ENCODE results near the gene ACOX3. TPM values are rescaled to one million over a fixed set of nuclear protein-coding genes. Genes with fewer than 3 reads are reported as not detected.

The ACOX3 gene
- total RNA-seq, 4 donors from 2014 or later = 18.7 to 104 (median 31.3) TPM

DNA sequence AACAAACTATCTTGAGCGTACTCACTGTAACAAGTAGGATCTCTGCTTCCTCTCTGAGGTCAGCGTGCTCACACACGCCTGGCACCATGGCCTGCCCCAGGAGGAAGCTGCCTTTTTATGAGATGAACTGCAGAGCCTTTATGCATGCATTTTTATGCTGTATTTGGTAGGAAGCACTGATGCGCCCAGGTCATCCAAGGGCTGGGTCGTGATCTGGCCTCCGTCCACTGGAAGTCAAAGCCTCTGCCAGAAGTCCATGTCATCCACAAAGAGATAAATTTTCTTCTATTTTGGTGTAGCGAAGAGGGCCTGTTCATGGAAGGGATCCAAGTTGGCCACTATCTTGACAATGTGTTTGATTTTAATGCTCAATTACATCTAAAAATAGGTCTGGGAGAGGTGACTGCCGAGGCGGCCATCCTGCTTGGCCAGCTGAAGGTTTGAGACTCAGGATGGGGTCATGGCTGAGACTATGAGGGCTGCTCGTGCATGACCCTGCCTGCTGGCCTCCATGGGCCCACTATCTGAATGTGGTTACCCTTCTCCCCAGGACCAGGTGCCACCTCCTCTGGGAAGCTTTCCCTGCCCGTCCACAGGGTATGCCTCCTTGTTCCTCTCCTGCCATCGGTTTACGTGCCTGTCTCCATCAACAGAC, 120.7 kb downstream of the ACOX3 start:
- DNase-seq = peak; percentile 25
- TF ChIP-seq EP300 (IDR thresholded peaks at IDR 0.05; ENCODE audit: low read depth) = peak; percentile 54
- no peak for TF ChIP-seq POLR2A (IDR thresholded peaks at IDR 0.05)
- TF ChIP-seq POLR2AphosphoS5 (IDR thresholded peaks at IDR 0.05) = peak; percentile 50 to 84 (median 76)
- WGBS, 2 donors (ENCODE audit: low coverage in 1 of 2) = 64 to 69% methylated on average over 4 to 13 of the region's 13 CpGs
- H3K27ac ChIP-seq = peak overlapping the region; percentile 43 to 72 (median 68)
- no peaks in the 10 kb centered on the region for H3K9me3 ChIP-seq
- H3K36me3 ChIP-seq = no peaks in the 10 kb centered on the region
- peaks cover 4 to 18% (median 16%) of the 10 kb centered on the region in 4 donors for H3K4me1 ChIP-seq
- intact Hi-C loops (cut with DNase I; ENCODE audit: low total_unique reads) (no loop called here), in situ Hi-C loops (cut with MboI; ENCODE audit: low pct_ligation_motif_present in 1 of 4, low pct_unique_long_range_greater_than_20kb in 1 of 4, low sequenced_read_pairs in 3 of 4) (no loop called here)
- no peaks in the 10 kb centered on the region for H3K27me3 ChIP-seq
- no peak overlapping the region for H3K4me3 ChIP-seq

DNA sequence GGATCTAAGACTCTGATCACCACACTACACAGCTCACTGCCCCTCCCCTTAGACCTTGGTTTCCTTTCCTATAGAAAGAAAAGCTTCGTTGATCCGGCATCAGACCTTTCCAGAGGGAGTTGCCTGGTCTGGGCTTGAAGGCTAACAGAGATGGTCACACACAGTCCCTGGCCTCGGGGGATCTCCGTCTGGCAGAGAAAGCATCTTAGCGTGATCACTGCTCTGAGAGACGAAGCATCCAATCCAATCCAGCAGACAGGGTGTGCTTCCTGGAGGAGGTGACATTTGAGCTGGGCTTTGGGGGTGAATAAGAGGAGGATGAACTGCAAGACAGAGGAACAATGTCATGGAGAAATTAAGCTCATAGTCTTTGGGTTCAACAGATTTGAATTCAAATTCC, 121.5 kb downstream of the ACOX3 start:
- Histone ChIP-seq H3K27ac (peak overlapping the region in 3 of 4 donors; percentile 60 to 72 (median 71)), H3K4me1 (peaks cover 4 to 18% (median 16%) of the 10 kb centered on the region in 4 donors), H3K4me3 (no peak overlapping the region), H3K9me3 (no peaks in the 10 kb centered on the region), H3K36me3 (no peaks in the 10 kb centered on the region), H3K27me3 (no peaks in the 10 kb centered on the region)
- TF ChIP-seq, protein P1, sequence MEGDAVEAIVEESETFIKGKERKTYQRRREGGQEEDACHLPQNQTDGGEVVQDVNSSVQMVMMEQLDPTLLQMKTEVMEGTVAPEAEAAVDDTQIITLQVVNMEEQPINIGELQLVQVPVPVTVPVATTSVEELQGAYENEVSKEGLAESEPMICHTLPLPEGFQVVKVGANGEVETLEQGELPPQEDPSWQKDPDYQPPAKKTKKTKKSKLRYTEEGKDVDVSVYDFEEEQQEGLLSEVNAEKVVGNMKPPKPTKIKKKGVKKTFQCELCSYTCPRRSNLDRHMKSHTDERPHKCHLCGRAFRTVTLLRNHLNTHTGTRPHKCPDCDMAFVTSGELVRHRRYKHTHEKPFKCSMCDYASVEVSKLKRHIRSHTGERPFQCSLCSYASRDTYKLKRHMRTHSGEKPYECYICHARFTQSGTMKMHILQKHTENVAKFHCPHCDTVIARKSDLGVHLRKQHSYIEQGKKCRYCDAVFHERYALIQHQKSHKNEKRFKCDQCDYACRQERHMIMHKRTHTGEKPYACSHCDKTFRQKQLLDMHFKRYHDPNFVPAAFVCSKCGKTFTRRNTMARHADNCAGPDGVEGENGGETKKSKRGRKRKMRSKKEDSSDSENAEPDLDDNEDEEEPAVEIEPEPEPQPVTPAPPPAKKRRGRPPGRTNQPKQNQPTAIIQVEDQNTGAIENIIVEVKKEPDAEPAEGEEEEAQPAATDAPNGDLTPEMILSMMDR (IDR thresholded peaks at IDR 0.05) = no peak
- TF ChIP-seq POLR2AphosphoS5 (IDR thresholded peaks at IDR 0.05) (no peak), POLR2A (IDR thresholded peaks at IDR 0.05) (no peak), EP300 (IDR thresholded peaks at IDR 0.05; ENCODE audit: low read depth) (no peak)
- no peak for DNase-seq
- intact Hi-C loops (cut with DNase I; ENCODE audit: low total_unique reads) = no loop called here
- in situ Hi-C loops (cut with MboI; ENCODE audit: low pct_ligation_motif_present in 1 of 4, low pct_unique_long_range_greater_than_20kb in 1 of 4, low sequenced_read_pairs in 3 of 4) = no loop called here
- WGBS, 2 donors (ENCODE audit: low coverage in 1 of 2) = 75% methylated on average over 6 of the region's 6 CpGs; no CpG with 5 or more reads in 1 of the 2 donors

DNA sequence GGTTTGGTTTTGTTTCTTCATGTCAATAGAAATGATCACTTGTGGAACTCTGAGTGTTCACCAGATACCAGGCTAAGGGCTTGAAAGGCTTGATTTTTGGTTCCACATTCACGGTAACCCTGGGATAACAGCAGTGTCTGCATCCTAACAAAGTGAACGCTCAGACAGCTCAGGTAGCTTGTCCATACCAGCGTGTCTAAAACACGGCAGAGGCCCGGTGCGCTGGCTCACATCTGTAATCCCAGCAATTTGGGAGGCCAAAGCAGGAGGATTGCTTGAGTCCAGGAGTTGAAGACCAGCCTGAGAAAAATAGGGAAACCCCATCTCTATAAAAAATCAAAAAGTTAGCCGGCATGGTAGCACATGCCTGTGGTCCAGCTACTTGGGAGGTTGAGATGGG, 122.0 kb downstream of the ACOX3 start:
- DNase-seq = no peak
- Histone ChIP-seq H3K27me3 (no peaks in the 10 kb centered on the region), H3K4me3 (no peak overlapping the region), H3K4me1 (peaks cover 4 to 18% (median 16%) of the 10 kb centered on the region in 4 donors), H3K27ac (peak overlapping the region in 3 of 4 donors; percentile 60 to 72 (median 71)), H3K9me3 (no peaks in the 10 kb centered on the region), H3K36me3 (no peaks in the 10 kb centered on the region)
- in situ Hi-C loops (cut with MboI; ENCODE audit: low pct_ligation_motif_present in 1 of 4, low pct_unique_long_range_greater_than_20kb in 1 of 4, low sequenced_read_pairs in 3 of 4) = no loop called here
- intact Hi-C loops (cut with DNase I; ENCODE audit: low total_unique reads) = no loop called here
- 88 to 98% methylated on average over 4 to 7 of the region's 7 CpGs for WGBS, 2 donors (ENCODE audit: low coverage in 1 of 2)
- TF ChIP-seq EP300 (IDR thresholded peaks at IDR 0.05; ENCODE audit: low read depth) (no peak), POLR2A (IDR thresholded peaks at IDR 0.05) (no peak), POLR2AphosphoS5 (IDR thresholded peaks at IDR 0.05) (no peak)
- TF ChIP-seq, protein P1 (IDR thresholded peaks at IDR 0.05) = no peak

DNA sequence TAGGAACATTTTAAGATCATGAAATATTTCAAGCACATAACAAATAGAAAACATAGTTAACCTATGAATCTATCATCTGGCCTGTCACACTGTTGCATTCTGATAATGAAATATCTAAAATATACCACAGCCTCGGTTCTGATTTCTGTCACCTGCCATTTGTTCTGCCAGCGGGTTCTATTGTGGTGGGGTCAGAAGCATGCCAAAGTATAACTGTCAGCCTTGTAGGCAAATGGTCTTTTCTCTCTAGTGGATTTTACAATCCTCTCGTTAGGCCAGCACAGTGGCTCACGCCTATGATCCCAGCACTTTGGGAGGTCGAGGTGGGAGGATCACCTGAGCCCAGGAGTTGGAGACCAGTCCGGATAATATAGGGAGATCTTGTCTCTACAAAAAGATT, 123.0 kb downstream of the ACOX3 start:
- peaks cover 4 to 18% (median 16%) of the 10 kb centered on the region in 4 donors for H3K4me1 ChIP-seq
- TF ChIP-seq EP300 (IDR thresholded peaks at IDR 0.05; ENCODE audit: low read depth) (no peak), POLR2AphosphoS5 (IDR thresholded peaks at IDR 0.05) (no peak), POLR2A (IDR thresholded peaks at IDR 0.05) (no peak)
- TF ChIP-seq, protein P1 (IDR thresholded peaks at IDR 0.05) = no peak
- DNase-seq = no peak
- no peaks in the 10 kb centered on the region for H3K9me3 ChIP-seq
- intact Hi-C loops (cut with DNase I; ENCODE audit: low total_unique reads) (no loop called here), in situ Hi-C loops (cut with MboI; ENCODE audit: low pct_ligation_motif_present in 1 of 4, low pct_unique_long_range_greater_than_20kb in 1 of 4, low sequenced_read_pairs in 3 of 4) (no loop called here)
- H3K27ac ChIP-seq = no peak overlapping the region
- H3K27me3 ChIP-seq = no peaks in the 10 kb centered on the region
- H3K4me3 ChIP-seq = no peak overlapping the region
- 71 to 80% methylated on average over 3 to 6 of the region's 6 CpGs for WGBS, 2 donors (ENCODE audit: low coverage in 1 of 2)
- no peaks in the 10 kb centered on the region for H3K36me3 ChIP-seq
